HepG2 (cell line): ENCODE data around the gene NFYC. TPM values are rescaled to one million over a fixed set of nuclear protein-coding genes. Genes with fewer than 3 reads are reported as not detected.

ENCODE experiments used
- ATAC-seq: fragments of 200-7000 bp; cut with Tn5 transposase; 3 replicates; pipeline ENCODE4 v1.9.1; 2020; ENCODE audit warnings: mild to moderate bottlenecking, moderate library complexity
- BruUV-seq: library from RNA; stranded (reverse); fragments of 400-500 nt; replicated peaks from 2 replicates; lab custom pipeline; 2021; lab: Mats Ljungman, UMichigan
- CTCF ChIA-PET: fragments of 300-600 bp; formaldehyde crosslinking; extraction: SDS; loops from one replicate; lab custom pipeline; 2021; ENCODE audit warnings: low total read pairs, inconsistent platforms, low intra/inter-chr PET ratio; lab: Yijun Ruan, JAX
- POLR2A ChIA-PET: fragments of 350-600 bp; sonication (Branson Sonifier 250); formaldehyde crosslinking; loops from one replicate; lab custom pipeline; 2020; ENCODE audit warnings: antibody characterized with exemption, inconsistent platforms; lab: Yijun Ruan, JAX
- DNase-seq: peaks from one replicate; pipeline ENCODE4 v3.0.0-alpha.2; 2015; ENCODE audit warnings: low spot score
- FAIRE-seq: peaks from 3 replicates; lab custom pipeline; 2011; peaks lifted over from hg19 to GRCh38; lab: Jason Lieb, UNC
- H2AFZ ChIP-seq: one replicate; pipeline ENCODE4 v1.6.1; 2011; ENCODE audit warnings: low read length, inconsistent platforms
- H3K27ac ChIP-seq: fragments of 300-600 bp; 3 replicates; pipeline ENCODE4 v1.8.0; 2011; ENCODE audit warnings: mixed run types, mild to moderate bottlenecking, mixed read lengths, low read length, inconsistent platforms; ENCODE audit not compliant: insufficient read depth; ENCODE audit errors: extremely low read length
- H3K27me3 ChIP-seq, 2 experiments: fragments of 200-600 bp in 1 of 2; 2 replicates in 1 of 2; 3 replicates in 1 of 2; pipeline versions ENCODE4 v1.6.0 to v1.8.0; 2011; ENCODE audit warnings: low read length in 2 of 2, mild to moderate bottlenecking in 2 of 2, moderate library complexity in 2 of 2, inconsistent platforms in 1 of 2; ENCODE audit not compliant: insufficient read depth in 2 of 2, control insufficient read depth in 1 of 2
- H3K36me3 ChIP-seq, 2 experiments: fragments of 200-600 bp in 1 of 2; replicated peaks in 1 of 2; 2 replicates in 1 of 2; 3 replicates in 1 of 2; pipeline versions ENCODE4 v1.5.1 to v1.8.0; 2011; ENCODE audit warnings: low read length in 2 of 2, inconsistent platforms in 1 of 2; ENCODE audit not compliant: insufficient read depth in 2 of 2, control insufficient read depth in 1 of 2
- H3K4me1 ChIP-seq: 2 replicates; pipeline ENCODE4 v1.5.1; 2012; ENCODE audit warnings: low read length, inconsistent platforms; ENCODE audit not compliant: insufficient read depth
- H3K4me2 ChIP-seq: 2 replicates; pipeline ENCODE4 v1.6.0; 2011; ENCODE audit warnings: low read depth, low read length, inconsistent platforms
- H3K4me3 ChIP-seq, 3 experiments: fragments of 200-600 bp in 1 of 3; sonication (generic), shearing (Covaris generic) in 1 of 3; replicated peaks in 1 of 3; 2 replicates each; pipeline ENCODE4 v1.5.1; 2011 to 2016; ENCODE audit warnings: low read length in 3 of 3, inconsistent platforms in 2 of 3, low read depth in 2 of 3, mild to moderate bottlenecking in 2 of 3, control low read depth in 1 of 3, mixed read lengths in 1 of 3; ENCODE audit not compliant: insufficient read depth in 1 of 3
- H3K79me2 ChIP-seq: one replicate; pipeline ENCODE4 v1.6.1; 2011; ENCODE audit warnings: low read length, inconsistent platforms; ENCODE audit not compliant: insufficient read depth
- H3K9ac ChIP-seq: 2 replicates; pipeline ENCODE4 v1.6.0; 2011; ENCODE audit warnings: mild to moderate bottlenecking, low read depth, low read length, inconsistent platforms; ENCODE audit not compliant: insufficient read depth
- H3K9me3 ChIP-seq: 2 replicates; pipeline ENCODE4 v1.5.1; 2012; ENCODE audit warnings: mild to moderate bottlenecking, low read length
- H4K20me1 ChIP-seq: 2 replicates; pipeline ENCODE4 v1.6.0; 2011; ENCODE audit warnings: inconsistent platforms, mild to moderate bottlenecking, low read length, moderate library complexity; ENCODE audit not compliant: insufficient read depth
- FOXJ3 ChIP-seq: sonication (generic); formaldehyde crosslinking; IDR thresholded peaks from 2 replicates; pipeline ENCODE4 v1.4.0; 2020; ENCODE audit warnings: missing genetic modification reagents, mild to moderate bottlenecking, borderline replicate concordance
- HNRNPL ChIP-seq: fragments of 200-400 bp; formaldehyde crosslinking; IDR thresholded peaks from 2 replicates; pipeline ENCODE4 v1.6.1; 2017; ENCODE audit warnings: mild to moderate bottlenecking, low read depth, low read length
- IKZF1 ChIP-seq: fragments of 450-650 bp; IDR thresholded peaks from 2 replicates; pipeline ENCODE4 v1.7.1; 2016
- KMT2B ChIP-seq: IDR thresholded peaks from 2 replicates; pipeline ENCODE4 v1.6.1; 2016; ENCODE audit warnings: missing genetic modification reagents, missing compliant biosample characterization
- SAP130 ChIP-seq: IDR thresholded peaks from 2 replicates; pipeline ENCODE4 v1.6.1; 2016; ENCODE audit warnings: low read depth
- SP140L ChIP-seq: sonication (generic); formaldehyde crosslinking; IDR thresholded peaks from 2 replicates; pipeline ENCODE4 v1.4.0; 2020; ENCODE audit warnings: missing genetic modification reagents, borderline replicate concordance
- TARDBP ChIP-seq: sonication (generic); formaldehyde crosslinking; IDR thresholded peaks from 2 replicates; pipeline ENCODE4 v1.8.0; 2022; ENCODE audit warnings: mild to moderate bottlenecking, missing genetic modification reagents
- ZNF337 ChIP-seq: sonication (generic); formaldehyde crosslinking; IDR thresholded peaks from 2 replicates; pipeline ENCODE4 v1.5.1; 2020; ENCODE audit warnings: missing genetic modification reagents, low read depth, mild to moderate bottlenecking, borderline replicate concordance
- WGBS: methylation state at CpG from one replicate; pipeline ENCODE4 v1.1.6; 2017; ENCODE audit warnings: low lambda C conversion rate; 5-methylcytosine and 5-hydroxymethylcytosine counted together
- in situ Hi-C: cut with HindIII; loops from 2 replicates; pipeline ENCODE4 v1.10.0; 2017; ENCODE audit warnings: low pct_unique_long_range_greater_than_20kb; ENCODE audit not compliant: extremely low pct_ligation_motif_present
- intact Hi-C: fragments of 100-400 bp; cut with micrococcal nuclease; formaldehyde crosslinking; loops from one replicate; pipeline ENCODE4 v1.10.0; 2022; ENCODE audit not compliant: unreplicated experiment
- polyA plus RNA-seq, 8 experiments: library from polyadenylated mRNA; depleted of rRNA in 3 of 8; stranded (reverse) in 7 of 8; unstranded in 1 of 8; fragments of >200 nt; fragmentation: Illumina TruSeq in 4 of 8; extraction: Trizol in 4 of 8; gene quantifications; 2 replicates each; pipeline versions ENCODE4 v1.2.1 to v1.2.3, GENCODE V29; 2011 to 2016; ENCODE audit warnings: low read depth in 4 of 8, missing spikeins in 1 of 8, mixed read lengths in 1 of 8; ENCODE audit not compliant: insufficient read depth in 1 of 8
- total RNA-seq, 5 experiments: library from RNA; depleted of rRNA; stranded (reverse); fragments of >200 nt; fragmentation: Illumina TruSeq; extraction: Trizol; gene quantifications; 2 replicates each; pipeline ENCODE4 v1.2.3, GENCODE V29; 2016; ENCODE audit warnings: low read depth in 1 of 5
- TF ChIP-seq, protein P1 (sequence below): sonication (generic); formaldehyde crosslinking; IDR thresholded peaks from 2 replicates; pipeline ENCODE4 v1.4.0; 2020; ENCODE audit warnings: missing genetic modification reagents
- TF ChIP-seq, protein P2 (sequence below): sonication (generic); formaldehyde crosslinking; IDR thresholded peaks from 2 replicates; pipeline ENCODE4 v1.8.0; 2022; ENCODE audit warnings: mild to moderate bottlenecking, missing genetic modification reagents
- TF ChIP-seq, protein P3 (sequence below): sonication (generic); formaldehyde crosslinking; IDR thresholded peaks from 2 replicates; pipeline ENCODE4 v1.8.0; 2023; ENCODE audit warnings: mild to moderate bottlenecking, missing genetic modification reagents
- TF ChIP-seq, protein P4 (sequence below): sonication (generic); formaldehyde crosslinking; IDR thresholded peaks from 2 replicates; pipeline ENCODE4 v1.5.1; 2020; ENCODE audit warnings: missing genetic modification reagents, mild to moderate bottlenecking, borderline replicate concordance
- TF ChIP-seq, protein P5 (sequence below): sonication (generic); formaldehyde crosslinking; IDR thresholded peaks from 2 replicates; pipeline ENCODE4 v1.9.0; 2021; ENCODE audit warnings: missing genetic modification reagents, borderline replicate concordance

The NFYC gene
- total and polyA plus RNA-seq, 2 of the 13 experiments (the other 11 are each of a cell fraction or from before 2014, with no cell fraction given), result 33.9 to 73.7 TPM

DNA sequence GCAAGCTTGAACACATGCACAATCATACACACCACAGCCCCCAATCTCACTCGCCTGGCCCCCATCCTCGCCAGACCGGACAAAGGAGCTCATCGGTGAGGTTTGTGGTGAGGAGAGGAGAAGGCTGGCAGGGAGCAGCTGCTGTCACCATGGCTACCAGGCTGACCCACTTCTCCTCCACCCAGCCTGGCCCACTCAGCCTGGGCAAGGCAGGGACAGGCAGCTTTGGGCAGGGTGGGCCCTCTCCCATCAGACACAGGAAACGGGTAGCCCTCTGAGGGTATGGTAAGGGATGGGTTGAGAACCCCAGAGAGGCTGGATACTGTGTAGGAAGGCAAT, 41.9 kb upstream of the NFYC start:
- 22% methylated on average over 1 of the region's 5 CpGs for whole genome bisulfite sequencing
- in situ Hi-C loops, result no loop called here
- no peak overlapping the region for H3K27ac ChIP-seq
- intact Hi-C loops, result no loop called here
- no peak overlapping the region for H3K4me2 ChIP-seq
- ATAC-seq, result no peak
- H3K9me3 ChIP-seq, result no peaks in the 10 kb centered on the region
- POLR2A ChIA-PET, result no interaction called here
- CTCF ChIA-PET, result no interaction called here
- H3K4me3 ChIP-seq, result no peak overlapping the region
- H3K4me1 ChIP-seq, result peaks cover 21% of the 10 kb centered on the region
- H2AFZ ChIP-seq, result no peak overlapping the region
- H3K36me3 ChIP-seq, result no peaks in the 10 kb centered on the region
- H3K27me3 ChIP-seq, result no peaks in the 10 kb centered on the region
- no peaks in the 10 kb centered on the region for H3K79me2 ChIP-seq
- no TSS peak for BruUV-seq
- no peak for FAIRE-seq
- no peak for DNase-seq
- H4K20me1 ChIP-seq, result no peaks in the 10 kb centered on the region
- no peak overlapping the region for H3K9ac ChIP-seq
- TF ChIP-seq FOXJ3 (no peak), IKZF1 (no peak), HNRNPL (no peak), SAP130 (CRISPR knock-in tag) (no peak), TARDBP (CRISPR knock-in tag) (no peak), ZNF337 (CRISPR knock-in tag) (no peak), KMT2B (CRISPR knock-in tag) (no peak), SP140L (no peak)
- TF ChIP-seq, protein P1, sequence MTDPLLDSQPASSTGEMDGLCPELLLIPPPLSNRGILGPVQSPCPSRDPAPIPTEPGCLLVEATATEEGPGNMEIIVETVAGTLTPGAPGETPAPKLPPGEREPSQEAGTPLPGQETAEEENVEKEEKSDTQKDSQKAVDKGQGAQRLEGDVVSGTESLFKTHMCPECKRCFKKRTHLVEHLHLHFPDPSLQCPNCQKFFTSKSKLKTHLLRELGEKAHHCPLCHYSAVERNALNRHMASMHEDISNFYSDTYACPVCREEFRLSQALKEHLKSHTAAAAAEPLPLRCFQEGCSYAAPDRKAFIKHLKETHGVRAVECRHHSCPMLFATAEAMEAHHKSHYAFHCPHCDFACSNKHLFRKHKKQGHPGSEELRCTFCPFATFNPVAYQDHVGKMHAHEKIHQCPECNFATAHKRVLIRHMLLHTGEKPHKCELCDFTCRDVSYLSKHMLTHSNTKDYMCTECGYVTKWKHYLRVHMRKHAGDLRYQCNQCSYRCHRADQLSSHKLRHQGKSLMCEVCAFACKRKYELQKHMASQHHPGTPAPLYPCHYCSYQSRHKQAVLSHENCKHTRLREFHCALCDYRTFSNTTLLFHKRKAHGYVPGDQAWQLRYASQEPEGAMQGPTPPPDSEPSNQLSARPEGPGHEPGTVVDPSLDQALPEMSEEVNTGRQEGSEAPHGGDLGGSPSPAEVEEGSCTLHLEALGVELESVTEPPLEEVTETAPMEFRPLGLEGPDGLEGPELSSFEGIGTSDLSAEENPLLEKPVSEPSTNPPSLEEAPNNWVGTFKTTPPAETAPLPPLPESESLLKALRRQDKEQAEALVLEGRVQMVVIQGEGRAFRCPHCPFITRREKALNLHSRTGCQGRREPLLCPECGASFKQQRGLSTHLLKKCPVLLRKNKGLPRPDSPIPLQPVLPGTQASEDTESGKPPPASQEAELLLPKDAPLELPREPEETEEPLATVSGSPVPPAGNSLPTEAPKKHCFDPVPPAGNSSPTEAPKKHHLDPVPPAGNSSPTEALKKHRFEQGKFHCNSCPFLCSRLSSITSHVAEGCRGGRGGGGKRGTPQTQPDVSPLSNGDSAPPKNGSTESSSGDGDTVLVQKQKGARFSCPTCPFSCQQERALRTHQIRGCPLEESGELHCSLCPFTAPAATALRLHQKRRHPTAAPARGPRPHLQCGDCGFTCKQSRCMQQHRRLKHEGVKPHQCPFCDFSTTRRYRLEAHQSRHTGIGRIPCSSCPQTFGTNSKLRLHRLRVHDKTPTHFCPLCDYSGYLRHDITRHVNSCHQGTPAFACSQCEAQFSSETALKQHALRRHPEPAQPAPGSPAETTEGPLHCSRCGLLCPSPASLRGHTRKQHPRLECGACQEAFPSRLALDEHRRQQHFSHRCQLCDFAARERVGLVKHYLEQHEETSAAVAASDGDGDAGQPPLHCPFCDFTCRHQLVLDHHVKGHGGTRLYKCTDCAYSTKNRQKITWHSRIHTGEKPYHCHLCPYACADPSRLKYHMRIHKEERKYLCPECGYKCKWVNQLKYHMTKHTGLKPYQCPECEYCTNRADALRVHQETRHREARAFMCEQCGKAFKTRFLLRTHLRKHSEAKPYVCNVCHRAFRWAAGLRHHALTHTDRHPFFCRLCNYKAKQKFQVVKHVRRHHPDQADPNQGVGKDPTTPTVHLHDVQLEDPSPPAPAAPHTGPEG (CRISPR knock-in tag), result no peak
- TF ChIP-seq, protein P2, sequence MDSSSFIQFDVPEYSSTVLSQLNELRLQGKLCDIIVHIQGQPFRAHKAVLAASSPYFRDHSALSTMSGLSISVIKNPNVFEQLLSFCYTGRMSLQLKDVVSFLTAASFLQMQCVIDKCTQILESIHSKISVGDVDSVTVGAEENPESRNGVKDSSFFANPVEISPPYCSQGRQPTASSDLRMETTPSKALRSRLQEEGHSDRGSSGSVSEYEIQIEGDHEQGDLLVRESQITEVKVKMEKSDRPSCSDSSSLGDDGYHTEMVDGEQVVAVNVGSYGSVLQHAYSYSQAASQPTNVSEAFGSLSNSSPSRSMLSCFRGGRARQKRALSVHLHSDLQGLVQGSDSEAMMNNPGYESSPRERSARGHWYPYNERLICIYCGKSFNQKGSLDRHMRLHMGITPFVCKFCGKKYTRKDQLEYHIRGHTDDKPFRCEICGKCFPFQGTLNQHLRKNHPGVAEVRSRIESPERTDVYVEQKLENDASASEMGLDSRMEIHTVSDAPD (CRISPR knock-in tag), result no peak
- TF ChIP-seq, protein P3, sequence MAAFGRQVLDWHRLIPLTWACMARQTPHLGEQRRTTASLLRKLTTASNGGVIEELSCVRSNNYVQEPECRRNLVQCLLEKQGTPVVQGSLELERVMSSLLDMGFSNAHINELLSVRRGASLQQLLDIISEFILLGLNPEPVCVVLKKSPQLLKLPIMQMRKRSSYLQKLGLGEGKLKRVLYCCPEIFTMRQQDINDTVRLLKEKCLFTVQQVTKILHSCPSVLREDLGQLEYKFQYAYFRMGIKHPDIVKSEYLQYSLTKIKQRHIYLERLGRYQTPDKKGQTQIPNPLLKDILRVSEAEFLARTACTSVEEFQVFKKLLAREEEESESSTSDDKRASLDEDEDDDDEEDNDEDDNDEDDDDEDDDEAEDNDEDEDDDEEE (CRISPR knock-in tag), result no peak
- TF ChIP-seq, protein P4, sequence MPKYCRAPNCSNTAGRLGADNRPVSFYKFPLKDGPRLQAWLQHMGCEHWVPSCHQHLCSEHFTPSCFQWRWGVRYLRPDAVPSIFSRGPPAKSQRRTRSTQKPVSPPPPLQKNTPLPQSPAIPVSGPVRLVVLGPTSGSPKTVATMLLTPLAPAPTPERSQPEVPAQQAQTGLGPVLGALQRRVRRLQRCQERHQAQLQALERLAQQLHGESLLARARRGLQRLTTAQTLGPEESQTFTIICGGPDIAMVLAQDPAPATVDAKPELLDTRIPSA, result no peak
- TF ChIP-seq, protein P5, sequence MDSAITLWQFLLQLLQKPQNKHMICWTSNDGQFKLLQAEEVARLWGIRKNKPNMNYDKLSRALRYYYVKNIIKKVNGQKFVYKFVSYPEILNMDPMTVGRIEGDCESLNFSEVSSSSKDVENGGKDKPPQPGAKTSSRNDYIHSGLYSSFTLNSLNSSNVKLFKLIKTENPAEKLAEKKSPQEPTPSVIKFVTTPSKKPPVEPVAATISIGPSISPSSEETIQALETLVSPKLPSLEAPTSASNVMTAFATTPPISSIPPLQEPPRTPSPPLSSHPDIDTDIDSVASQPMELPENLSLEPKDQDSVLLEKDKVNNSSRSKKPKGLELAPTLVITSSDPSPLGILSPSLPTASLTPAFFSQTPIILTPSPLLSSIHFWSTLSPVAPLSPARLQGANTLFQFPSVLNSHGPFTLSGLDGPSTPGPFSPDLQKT, result no peak
